Measurements from ENCODE around the gene SORCS1. TPM values are rescaled to one million over a fixed set of nuclear protein-coding genes. Genes with fewer than 3 reads are reported as not detected.

Gene SORCS1
- total and polyA plus RNA-seq, 4 donors: 1.4 to 3.8 TPM; not detected in 2

GRCh38 chr10:107163076-107163855, 1.2 kb downstream of the SORCS1 start:
- Histone ChIP-seq H3K9me3 (ENCODE audit: control insufficient read depth, low read length) (no peaks in the 10 kb centered on the region), H3K4me3 (ENCODE audit: low read length in 2 of 2) (no peak overlapping the region), H3K27ac (ENCODE audit: low read depth in 1 of 2, low read length in 2 of 2) (no peak overlapping the region), H3K36me3 (ENCODE audit: control insufficient read depth in 1 of 2, insufficient read depth in 2 of 2, low read length in 1 of 2) (no peaks in the 10 kb centered on the region), H3K27me3 (ENCODE audit: control insufficient read depth in 1 of 2, insufficient read depth in 2 of 2, low read length in 1 of 2) (no peaks in the 10 kb centered on the region), H3K4me1 (ENCODE audit: control insufficient read depth in 1 of 2, insufficient read depth in 2 of 2, low read length in 2 of 2) (no peaks in the 10 kb centered on the region)
- DNase-seq: no peak
- no peak for ATAC-seq (ENCODE audit: low FRiP score)
- intact Hi-C loops (cut with DNase I): no loop called here
- 6 to 9% methylated on average over 7 of the region's 7 CpGs for WGBS, 2 donors

GRCh38 chr10:107160866-107161265, 3.6 kb downstream of the SORCS1 start:
- H3K27me3 ChIP-seq (ENCODE audit: control insufficient read depth in 1 of 2, insufficient read depth in 2 of 2, low read length in 1 of 2): no peaks in the 10 kb centered on the region
- WGBS, 2 donors: 25 to 37% methylated on average over 3 of the region's 3 CpGs
- intact Hi-C loops (cut with DNase I): no loop called here
- H3K4me1 ChIP-seq (ENCODE audit: control insufficient read depth in 1 of 2, insufficient read depth in 2 of 2, low read length in 2 of 2): no peaks in the 10 kb centered on the region
- H3K9me3 ChIP-seq (ENCODE audit: control insufficient read depth, low read length): no peaks in the 10 kb centered on the region
- no peak overlapping the region for H3K4me3 ChIP-seq (ENCODE audit: low read length in 2 of 2)
- H3K36me3 ChIP-seq (ENCODE audit: control insufficient read depth in 1 of 2, insufficient read depth in 2 of 2, low read length in 1 of 2): no peaks in the 10 kb centered on the region
- no peak overlapping the region for H3K27ac ChIP-seq (ENCODE audit: low read depth in 1 of 2, low read length in 2 of 2)
- ATAC-seq (ENCODE audit: low FRiP score) (no peak), DNase-seq (no peak)

DNA sequence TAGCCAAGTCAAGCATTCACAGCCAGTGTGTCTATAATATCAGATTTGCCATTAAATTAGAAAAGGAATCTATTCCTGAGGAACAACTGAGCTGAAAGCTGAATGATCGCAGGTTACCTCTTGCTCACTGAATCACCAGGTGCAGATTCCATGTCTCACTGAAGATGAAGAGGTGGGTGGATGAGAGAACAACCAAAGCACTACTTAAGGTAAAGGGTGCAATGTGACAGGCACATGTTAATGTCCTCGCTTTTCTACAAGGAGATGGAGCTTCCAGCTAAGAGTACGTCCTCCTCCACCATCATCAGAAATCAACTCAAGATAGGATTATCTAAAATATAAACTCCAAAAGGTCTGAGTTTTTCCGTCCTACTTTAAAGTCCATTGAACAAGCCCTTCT, 4.6 kb downstream of the SORCS1 start:
- Histone ChIP-seq H3K27me3 (ENCODE audit: control insufficient read depth in 1 of 2, insufficient read depth in 2 of 2, low read length in 1 of 2) (no peaks in the 10 kb centered on the region), H3K36me3 (ENCODE audit: control insufficient read depth in 1 of 2, insufficient read depth in 2 of 2, low read length in 1 of 2) (no peaks in the 10 kb centered on the region), H3K4me3 (ENCODE audit: low read length in 2 of 2) (no peak overlapping the region), H3K4me1 (ENCODE audit: control insufficient read depth in 1 of 2, insufficient read depth in 2 of 2, low read length in 2 of 2) (no peaks in the 10 kb centered on the region), H3K27ac (ENCODE audit: low read depth in 1 of 2, low read length in 2 of 2) (no peak overlapping the region), H3K9me3 (ENCODE audit: control insufficient read depth, low read length) (no peaks in the 10 kb centered on the region)
- ATAC-seq (ENCODE audit: low FRiP score) (no peak), DNase-seq (no peak)
- 59 to 68% methylated on average over 4 of the region's 4 CpGs for WGBS, 2 donors
- intact Hi-C loops (cut with DNase I): no loop called here

DNA sequence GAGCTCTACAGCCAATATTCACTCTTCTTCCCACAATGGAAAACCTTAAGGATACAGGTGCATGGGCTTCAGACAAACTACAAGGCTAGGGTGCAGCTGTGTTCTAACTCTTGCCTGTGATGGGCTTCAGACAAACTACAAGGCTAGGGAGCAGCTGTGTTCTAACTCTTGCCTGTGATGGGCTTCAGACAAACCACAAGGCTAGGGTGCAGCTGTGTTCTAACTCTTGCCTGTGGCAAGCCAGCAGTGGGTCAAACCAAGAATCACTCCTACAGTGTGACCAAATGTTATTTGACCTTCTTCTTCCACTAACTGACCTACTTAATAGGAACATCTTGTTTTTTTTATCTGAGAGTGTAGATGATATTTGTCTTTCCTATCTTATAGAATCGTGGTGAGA, 7.4 kb downstream of the SORCS1 start:
- Histone ChIP-seq H3K36me3 (ENCODE audit: control insufficient read depth in 1 of 2, insufficient read depth in 2 of 2, low read length in 1 of 2) (no peaks in the 10 kb centered on the region), H3K9me3 (ENCODE audit: control insufficient read depth, low read length) (no peaks in the 10 kb centered on the region), H3K27ac (ENCODE audit: low read depth in 1 of 2, low read length in 2 of 2) (no peak overlapping the region), H3K4me3 (ENCODE audit: low read length in 2 of 2) (no peak overlapping the region), H3K4me1 (ENCODE audit: control insufficient read depth in 1 of 2, insufficient read depth in 2 of 2, low read length in 2 of 2) (no peaks in the 10 kb centered on the region), H3K27me3 (ENCODE audit: control insufficient read depth in 1 of 2, insufficient read depth in 2 of 2, low read length in 1 of 2) (no peaks in the 10 kb centered on the region)
- DNase-seq (no peak), ATAC-seq (ENCODE audit: low FRiP score) (no peak)
- intact Hi-C loops (cut with DNase I): no loop called here
- 69 to 71% methylated on average over 1 of the region's 1 CpG for WGBS, 2 donors

DNA sequence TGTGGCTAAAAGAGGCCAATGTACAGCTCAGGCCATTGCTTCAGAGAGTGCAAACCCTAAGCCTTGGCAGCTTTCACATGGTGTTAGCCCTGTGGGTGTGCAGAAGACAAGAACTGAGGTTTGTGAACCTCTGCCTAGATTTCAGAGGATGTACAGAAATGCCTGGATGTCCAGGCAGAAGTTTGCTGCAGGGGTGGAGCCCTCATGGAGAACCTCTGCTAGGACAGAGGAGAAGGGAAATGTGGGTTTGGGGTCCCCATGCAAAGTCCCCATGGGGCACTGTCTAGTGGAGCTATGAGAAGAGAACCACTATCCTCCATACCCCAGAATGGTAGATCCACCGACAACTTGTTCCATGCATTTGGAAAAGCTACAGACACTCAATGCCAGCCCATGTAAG, 12.4 kb downstream of the SORCS1 start:
- 93 to 96% methylated on average over 1 of the region's 1 CpG for WGBS, 2 donors
- Histone ChIP-seq H3K9me3 (ENCODE audit: control insufficient read depth, low read length) (peaks cover 1% of the 10 kb centered on the region), H3K27ac (ENCODE audit: low read depth in 1 of 2, low read length in 2 of 2) (no peak overlapping the region), H3K4me1 (ENCODE audit: control insufficient read depth in 1 of 2, insufficient read depth in 2 of 2, low read length in 2 of 2) (no peaks in the 10 kb centered on the region), H3K27me3 (ENCODE audit: control insufficient read depth in 1 of 2, insufficient read depth in 2 of 2, low read length in 1 of 2) (no peaks in the 10 kb centered on the region), H3K4me3 (ENCODE audit: low read length in 2 of 2) (no peak overlapping the region), H3K36me3 (ENCODE audit: control insufficient read depth in 1 of 2, insufficient read depth in 2 of 2, low read length in 1 of 2) (no peaks in the 10 kb centered on the region)
- intact Hi-C loops (cut with DNase I): no loop called here
- ATAC-seq (ENCODE audit: low FRiP score) (no peak), DNase-seq (no peak)

DNA sequence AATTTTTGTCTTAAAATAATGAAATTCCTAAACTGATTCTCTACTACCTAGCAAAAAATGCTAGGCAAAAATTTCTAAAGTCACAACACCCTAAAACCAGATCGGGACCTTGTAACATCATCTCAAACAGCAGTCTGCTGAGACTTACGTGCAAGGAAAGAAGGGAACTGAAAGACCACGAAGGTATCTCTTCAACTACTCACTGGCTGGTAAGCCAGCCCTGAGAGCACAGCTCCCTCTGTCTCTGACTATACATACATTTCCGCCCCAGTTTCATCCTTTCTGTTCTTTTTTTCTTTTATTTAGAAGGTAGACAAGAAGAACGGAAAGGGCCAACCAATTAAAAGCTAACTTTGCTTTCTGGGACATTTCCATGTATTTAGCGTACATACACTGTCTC, 15.6 kb downstream of the SORCS1 start:
- Histone ChIP-seq H3K4me1 (ENCODE audit: control insufficient read depth in 1 of 2, insufficient read depth in 2 of 2, low read length in 2 of 2) (no peaks in the 10 kb centered on the region), H3K27ac (ENCODE audit: low read depth in 1 of 2, low read length in 2 of 2) (no peak overlapping the region), H3K27me3 (ENCODE audit: control insufficient read depth in 1 of 2, insufficient read depth in 2 of 2, low read length in 1 of 2) (no peaks in the 10 kb centered on the region), H3K9me3 (ENCODE audit: control insufficient read depth, low read length) (peaks cover 1% of the 10 kb centered on the region), H3K4me3 (ENCODE audit: low read length in 2 of 2) (no peak overlapping the region), H3K36me3 (ENCODE audit: control insufficient read depth in 1 of 2, insufficient read depth in 2 of 2, low read length in 1 of 2) (no peaks in the 10 kb centered on the region)
- intact Hi-C loops (cut with DNase I): no loop called here
- DNase-seq (no peak), ATAC-seq (ENCODE audit: low FRiP score) (no peak)
- WGBS, 2 donors: 81 to 83% methylated on average over 6 of the region's 6 CpGs

DNA sequence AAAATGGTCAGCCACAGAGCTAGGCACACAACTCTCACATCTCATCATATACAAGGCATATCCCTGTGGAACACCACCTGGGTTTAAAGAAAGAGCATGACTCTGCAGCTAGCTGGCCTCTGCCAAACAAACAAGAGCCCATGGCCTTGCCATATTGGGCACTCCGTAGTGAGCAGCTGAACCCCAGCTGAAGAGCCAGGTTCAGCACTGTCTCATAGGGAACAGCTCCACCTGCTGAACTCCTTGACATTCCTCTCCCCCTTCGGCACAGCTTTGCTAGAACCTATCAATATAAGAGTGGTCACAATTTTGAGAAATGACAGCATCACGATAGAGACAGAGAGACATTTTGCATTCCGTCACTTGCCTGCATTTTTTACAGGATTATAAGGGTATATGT, 20.0 kb downstream of the SORCS1 start:
- Histone ChIP-seq H3K27ac (ENCODE audit: low read depth in 1 of 2, low read length in 2 of 2) (no peak overlapping the region), H3K36me3 (ENCODE audit: control insufficient read depth in 1 of 2, insufficient read depth in 2 of 2, low read length in 1 of 2) (no peaks in the 10 kb centered on the region), H3K4me3 (ENCODE audit: low read length in 2 of 2) (no peak overlapping the region), H3K4me1 (ENCODE audit: control insufficient read depth in 1 of 2, insufficient read depth in 2 of 2, low read length in 2 of 2) (no peaks in the 10 kb centered on the region), H3K9me3 (ENCODE audit: control insufficient read depth, low read length) (peaks cover 2% of the 10 kb centered on the region), H3K27me3 (ENCODE audit: control insufficient read depth in 1 of 2, insufficient read depth in 2 of 2, low read length in 1 of 2) (no peaks in the 10 kb centered on the region)
- DNase-seq: no peak
- intact Hi-C loops (cut with DNase I): no loop called here
- WGBS, 2 donors: 24 to 30% methylated on average over 4 of the region's 4 CpGs
- no peak for ATAC-seq (ENCODE audit: low FRiP score)

DNA sequence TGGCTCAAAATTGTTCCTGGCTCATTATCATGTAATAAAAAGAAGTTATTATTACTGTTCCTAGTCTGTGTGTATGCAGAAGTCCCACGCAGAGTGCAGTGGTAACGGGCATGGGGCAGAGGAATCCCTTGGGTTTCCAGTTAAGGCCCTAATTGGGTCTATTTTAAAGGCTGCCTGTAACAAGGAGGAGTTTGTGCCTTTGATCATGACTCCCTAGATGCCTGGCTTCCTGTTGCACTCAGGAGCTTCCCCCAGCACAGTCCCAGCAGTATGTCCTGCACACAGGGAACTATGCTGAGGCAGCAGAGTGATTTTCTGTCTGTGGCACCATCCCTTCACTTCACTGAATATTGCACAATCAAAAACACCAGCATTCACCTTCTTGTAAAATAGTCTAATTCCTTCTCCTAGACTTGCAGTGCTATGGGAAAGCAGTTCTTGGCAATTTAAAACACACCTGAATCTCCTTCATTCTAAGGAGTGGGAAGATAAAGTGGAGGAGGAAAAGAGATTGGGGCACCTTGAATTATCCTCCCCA, 22.9 kb downstream of the SORCS1 start:
- no peaks in the 10 kb centered on the region for H3K36me3 ChIP-seq (ENCODE audit: control insufficient read depth in 1 of 2, insufficient read depth in 2 of 2, low read length in 1 of 2)
- no peak for ATAC-seq (ENCODE audit: low FRiP score)
- intact Hi-C loops (cut with DNase I): no loop called here

GRCh38 chr10:107139237-107139636, 25.3 kb downstream of the SORCS1 start:
- ATAC-seq (ENCODE audit: low FRiP score) (no peak), DNase-seq (no peak)
- H3K4me3 ChIP-seq (ENCODE audit: low read length in 2 of 2): no peak overlapping the region
- H3K4me1 ChIP-seq (ENCODE audit: control insufficient read depth in 1 of 2, insufficient read depth in 2 of 2, low read length in 2 of 2): no peaks in the 10 kb centered on the region
- H3K27me3 ChIP-seq (ENCODE audit: control insufficient read depth in 1 of 2, insufficient read depth in 2 of 2, low read length in 1 of 2): no peaks in the 10 kb centered on the region
- peaks cover 2% of the 10 kb centered on the region for H3K9me3 ChIP-seq (ENCODE audit: control insufficient read depth, low read length)
- no peaks in the 10 kb centered on the region for H3K36me3 ChIP-seq (ENCODE audit: control insufficient read depth in 1 of 2, insufficient read depth in 2 of 2, low read length in 1 of 2)
- intact Hi-C loops (cut with DNase I): no loop called here
- no peak overlapping the region for H3K27ac ChIP-seq (ENCODE audit: low read depth in 1 of 2, low read length in 2 of 2)

More for the DNA sequence above, 22.9 kb downstream of the SORCS1 start:
- 54 to 65% methylated on average over 2 of the region's 2 CpGs for WGBS, 2 donors
- no peaks in the 10 kb centered on the region for H3K27me3 ChIP-seq (ENCODE audit: control insufficient read depth in 1 of 2, insufficient read depth in 2 of 2, low read length in 1 of 2)
- H3K9me3 ChIP-seq (ENCODE audit: control insufficient read depth, low read length): peaks cover 2% of the 10 kb centered on the region
- DNase-seq: no peak
- H3K4me1 ChIP-seq (ENCODE audit: control insufficient read depth in 1 of 2, insufficient read depth in 2 of 2, low read length in 2 of 2): no peaks in the 10 kb centered on the region
- H3K4me3 ChIP-seq (ENCODE audit: low read length in 2 of 2): no peak overlapping the region
- H3K27ac ChIP-seq (ENCODE audit: low read depth in 1 of 2, low read length in 2 of 2): no peak overlapping the region
